OCI-M2 (cell line): ENCODE measurements around the gene L3MBTL4.

Experiments used
- DNase-seq: peaks from one replicate; lab custom pipeline; 2025; ENCODE audit not compliant: unreplicated experiment; lab: John Stamatoyannopoulos, UW

Gene L3MBTL4

DNA sequence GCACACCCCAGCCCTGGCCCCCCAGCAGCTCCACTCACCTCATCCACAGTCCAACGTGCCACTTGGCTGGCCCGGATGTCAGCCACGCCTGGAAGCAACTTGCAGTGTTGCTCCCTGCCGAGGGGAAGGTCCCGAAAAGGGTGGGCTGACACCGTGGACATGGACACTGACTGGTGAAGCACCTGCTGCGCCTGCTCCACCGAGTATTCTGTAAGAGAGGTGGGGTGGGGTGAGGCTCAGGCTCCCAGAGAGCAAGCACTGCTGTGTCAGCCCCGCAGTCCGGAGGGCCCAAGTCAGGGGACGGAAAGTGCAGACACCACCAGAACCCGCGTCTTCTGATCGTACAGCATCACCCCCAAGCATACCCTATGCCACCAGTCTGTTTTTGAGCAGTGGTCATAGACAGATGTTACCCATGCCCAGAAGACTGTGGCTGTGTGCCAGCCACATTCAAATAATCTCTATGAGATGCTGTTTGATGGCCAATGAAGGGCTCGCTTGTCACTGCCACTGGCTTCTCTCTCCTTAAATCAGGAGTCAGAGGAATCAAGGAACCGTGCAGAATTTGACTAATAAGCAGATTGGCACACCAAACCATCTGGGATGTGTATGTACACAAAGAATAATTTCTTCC, 445.2 kb downstream of the L3MBTL4 start:
- no peak for DNase-seq

DNA sequence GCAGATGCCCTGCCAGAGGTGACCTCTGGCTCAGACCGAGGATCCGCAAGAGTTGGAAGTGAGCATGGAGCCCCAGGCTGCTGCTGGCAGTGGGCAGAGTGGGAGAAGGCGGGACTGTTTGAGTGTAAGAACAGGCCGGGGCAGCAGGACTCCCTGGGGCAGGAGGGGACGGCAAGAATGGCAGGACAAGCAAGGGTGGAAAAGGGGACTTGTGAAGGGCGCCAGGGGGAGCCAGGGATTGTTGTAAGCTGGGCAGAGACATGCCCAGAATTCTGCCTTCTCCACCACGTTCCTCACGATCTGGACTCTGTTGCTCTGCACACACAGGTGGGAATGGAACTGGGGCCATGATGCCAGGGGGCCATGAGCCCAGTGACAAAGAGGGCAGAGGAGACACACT, 447.0 kb downstream of the L3MBTL4 start:
- no peak for DNase-seq

DNA sequence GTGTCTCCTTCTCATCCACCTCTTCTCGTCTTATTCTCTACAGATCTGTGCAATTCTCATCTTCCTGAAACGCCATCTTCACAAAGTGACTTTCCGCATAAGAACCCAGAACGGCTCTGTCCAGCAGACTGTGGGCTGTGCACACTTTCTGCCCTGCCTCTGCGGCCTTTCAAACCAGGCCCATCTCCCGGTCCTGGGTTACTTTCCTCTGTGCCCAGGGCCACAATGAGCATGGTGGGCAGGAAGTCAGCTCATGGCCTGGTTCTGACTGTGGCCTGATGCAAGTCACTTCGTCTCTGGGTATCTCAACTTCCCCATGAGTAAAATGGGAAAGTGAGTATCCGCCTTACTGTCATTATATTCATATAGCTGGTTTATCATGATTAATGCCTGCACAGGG, 447.7 kb downstream of the L3MBTL4 start:
- no peak for DNase-seq

DNA sequence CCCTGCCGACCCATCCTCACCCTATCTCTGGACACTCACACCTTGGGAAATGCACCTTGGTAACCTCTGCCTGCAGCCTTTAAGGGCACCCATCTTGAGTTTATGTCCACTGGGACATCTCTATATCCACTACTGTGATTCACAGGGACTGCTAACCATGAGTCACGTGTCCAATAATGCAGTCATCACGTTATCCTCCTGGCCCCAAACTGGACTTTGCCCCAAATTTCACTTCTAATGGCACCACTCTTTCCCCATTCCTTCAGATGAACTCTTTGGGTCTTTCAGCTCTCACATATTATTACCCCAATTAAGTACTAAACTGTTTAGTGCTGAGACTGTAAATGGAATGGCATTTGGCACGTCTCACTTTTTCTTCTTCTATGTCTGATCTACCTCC, 448.2 kb downstream of the L3MBTL4 start:
- no peak for DNase-seq

DNA sequence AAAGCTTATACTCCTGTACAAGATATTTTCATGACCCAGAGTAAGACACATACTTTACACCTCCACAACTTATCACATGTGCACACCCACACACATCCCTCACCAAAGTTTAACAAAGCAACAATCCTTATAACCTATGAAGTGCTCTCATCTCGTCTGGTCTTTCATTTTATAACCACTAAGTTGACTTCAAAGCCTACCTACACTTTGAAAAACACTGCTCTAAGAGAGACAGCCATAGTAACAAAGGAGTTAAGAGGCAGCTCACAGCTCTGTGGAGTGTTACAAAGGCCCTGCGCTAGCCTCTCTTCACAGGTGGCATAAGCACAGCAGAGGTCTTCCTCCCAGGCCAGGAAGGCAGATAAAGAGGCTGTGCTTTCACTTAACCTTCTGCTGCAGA, 449.7 kb downstream of the L3MBTL4 start:
- no peak for DNase-seq

DNA sequence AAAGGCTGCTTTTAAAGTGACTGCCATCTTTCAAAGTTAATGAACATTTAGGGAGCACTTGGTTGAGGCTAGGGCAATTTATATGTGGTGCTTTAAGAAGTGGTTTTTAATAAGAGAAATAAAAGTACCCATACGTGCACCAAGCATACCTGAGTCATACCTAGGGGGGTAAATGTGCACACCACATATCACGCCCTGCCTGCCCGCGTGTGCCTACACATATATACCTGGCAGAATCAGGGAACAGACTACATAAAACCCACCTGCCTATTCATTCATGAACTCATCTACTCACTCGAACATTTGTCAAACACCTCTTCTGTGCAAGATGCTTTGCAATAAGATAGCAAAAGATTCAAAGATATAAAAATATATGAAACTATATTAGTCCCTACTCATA, 450.1 kb downstream of the L3MBTL4 start:
- DNase-seq, result no peak

DNA sequence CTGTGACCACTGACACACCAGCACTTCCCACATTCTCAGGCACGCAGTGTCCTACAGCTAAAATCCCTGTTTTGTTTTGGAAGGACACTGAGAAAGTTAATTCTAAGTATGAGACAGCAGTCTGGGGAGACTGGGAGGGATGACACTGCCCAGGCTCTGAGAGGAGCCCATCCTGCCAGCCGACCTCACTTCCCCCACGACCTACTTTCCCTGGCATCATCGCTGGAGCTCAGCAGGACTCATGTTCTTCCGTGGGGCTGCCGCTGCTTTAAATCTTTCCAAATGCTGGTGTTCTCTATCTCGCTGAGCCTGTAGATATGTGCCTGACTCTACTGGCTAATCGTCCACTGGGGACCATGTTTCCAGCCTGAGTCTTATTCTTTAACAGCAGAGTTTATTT, 450.6 kb downstream of the L3MBTL4 start:
- no peak for DNase-seq

DNA sequence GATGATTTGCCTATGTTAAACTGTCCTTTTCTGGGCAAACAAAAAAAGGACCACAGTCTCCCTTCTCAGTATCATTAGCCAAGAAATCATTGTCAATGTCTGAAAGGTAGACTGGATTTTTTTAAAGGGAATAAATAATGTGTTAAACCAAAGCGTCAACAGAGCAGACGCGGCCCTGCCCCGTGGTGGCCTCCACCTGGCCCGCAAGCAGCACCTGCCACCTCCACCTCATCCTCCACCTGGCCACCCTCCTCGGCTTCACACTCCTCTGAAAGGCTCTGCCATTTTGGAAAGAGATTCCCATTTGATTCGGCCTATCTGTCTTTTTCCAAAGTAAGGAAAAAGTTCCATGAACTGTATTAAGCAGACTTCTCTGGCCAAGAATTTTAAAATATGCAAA, 451.4 kb downstream of the L3MBTL4 start:
- no peak for DNase-seq

DNA sequence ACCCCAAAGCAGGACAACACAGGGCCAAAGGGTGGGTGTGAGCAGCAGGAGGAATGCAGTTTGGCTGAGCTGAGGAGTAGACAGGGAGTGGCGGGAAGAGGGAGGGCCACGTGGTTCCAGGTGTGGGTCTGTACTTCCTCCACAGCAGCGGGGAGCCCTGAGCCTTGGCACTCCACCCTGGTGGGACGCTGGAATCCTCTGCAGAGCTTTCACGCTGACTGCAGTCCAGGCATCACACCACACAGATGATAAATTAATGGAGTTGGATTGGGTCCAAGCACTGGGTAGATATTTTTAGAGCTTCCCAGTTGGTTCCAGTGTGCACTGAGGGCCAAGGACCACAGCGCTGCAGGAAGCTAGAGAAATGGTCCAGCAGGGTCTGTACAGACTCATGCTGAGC, 452.3 kb downstream of the L3MBTL4 start:
- no peak for DNase-seq

DNA sequence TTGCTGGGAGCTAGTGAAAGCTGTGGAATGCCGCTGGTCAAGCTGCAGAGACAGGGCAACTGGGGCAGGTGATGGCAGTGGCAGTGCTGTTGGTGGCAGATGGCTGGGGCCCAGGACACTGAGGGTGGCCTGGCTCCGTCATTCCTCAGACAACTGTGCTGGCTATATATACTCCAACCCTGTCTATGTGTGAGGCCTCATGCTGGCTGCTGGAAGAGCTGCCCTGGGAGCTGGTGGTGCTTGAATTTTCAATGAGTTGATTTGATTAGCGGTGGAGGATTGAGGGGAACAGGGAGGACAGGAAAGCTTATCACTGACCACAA, 452.9 kb downstream of the L3MBTL4 start:
- no peak for DNase-seq

DNA sequence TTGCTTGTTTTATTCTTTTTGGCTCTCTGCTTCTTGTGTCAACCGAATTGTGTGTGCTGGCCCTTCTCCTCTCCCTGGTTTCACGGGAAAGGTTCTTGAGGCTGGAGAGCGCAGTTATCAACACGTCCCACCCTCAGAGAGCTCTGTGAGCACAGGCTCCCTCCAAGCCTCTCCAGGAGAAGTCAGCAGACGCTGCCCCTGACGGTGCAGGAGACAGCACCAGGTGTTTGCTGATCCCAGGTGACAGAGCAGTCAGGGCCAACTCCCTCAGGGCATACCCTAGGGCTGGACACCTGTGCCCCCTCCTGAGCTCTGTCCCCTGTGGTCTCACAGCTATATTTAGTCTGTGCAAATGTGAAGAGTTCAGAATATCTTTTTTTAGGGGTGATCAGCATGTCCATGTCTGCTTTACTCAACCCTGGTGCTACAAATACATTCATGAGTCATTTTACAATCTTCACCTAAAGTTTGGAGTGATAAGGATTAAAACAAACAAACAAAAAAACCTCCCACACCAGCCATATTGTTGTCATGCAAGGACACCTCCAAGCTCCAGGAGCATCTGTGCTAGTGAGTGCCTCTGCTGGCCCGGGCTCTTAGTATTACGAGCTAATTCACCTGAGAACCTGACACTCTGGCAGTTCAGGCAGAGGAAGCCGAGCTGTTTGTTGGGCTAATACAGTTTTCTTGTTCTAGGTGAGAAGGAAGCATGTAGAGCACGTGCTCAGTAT, 453.4 kb downstream of the L3MBTL4 start:
- no peak for DNase-seq

DNA sequence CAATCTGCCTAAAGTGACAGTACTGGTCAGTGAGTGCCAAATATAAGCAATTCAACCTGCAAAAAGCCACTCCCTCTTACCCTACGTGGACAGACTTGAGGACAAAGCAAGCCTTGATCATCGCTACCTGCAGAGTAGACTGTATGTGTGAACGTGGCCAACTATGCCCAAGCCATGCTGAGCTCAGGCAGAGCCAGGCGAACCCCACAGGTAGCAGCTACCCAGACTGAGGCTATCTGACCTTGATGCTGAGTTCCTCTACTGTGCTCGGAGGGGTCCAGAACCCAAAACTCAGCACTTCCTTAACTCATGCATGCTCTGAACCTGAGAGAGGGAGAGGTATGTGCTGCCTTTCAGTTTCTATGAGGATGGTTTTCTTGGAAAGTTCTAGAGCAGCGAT, 455.9 kb downstream of the L3MBTL4 start:
- no peak for DNase-seq

DNA sequence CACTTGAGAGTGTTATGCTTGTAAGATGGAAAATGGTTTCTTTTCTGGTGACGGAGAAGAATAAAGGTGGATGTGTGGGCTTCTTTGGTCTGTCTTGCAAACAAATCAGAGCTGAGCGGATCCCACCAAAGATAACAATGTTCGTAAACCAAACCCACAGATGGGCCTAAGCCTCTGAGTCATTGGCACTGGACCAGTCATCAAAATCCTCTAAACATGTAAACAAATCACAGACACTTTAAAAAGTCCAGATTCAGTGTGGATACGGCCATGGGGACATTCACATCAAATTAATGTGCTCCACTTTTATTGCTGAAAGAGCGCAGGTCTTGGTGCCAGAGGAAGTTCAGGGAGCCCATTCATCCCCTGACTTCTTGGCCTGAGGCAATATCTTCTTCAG, 458.9 kb downstream of the L3MBTL4 start:
- DNase-seq, result no peak

DNA sequence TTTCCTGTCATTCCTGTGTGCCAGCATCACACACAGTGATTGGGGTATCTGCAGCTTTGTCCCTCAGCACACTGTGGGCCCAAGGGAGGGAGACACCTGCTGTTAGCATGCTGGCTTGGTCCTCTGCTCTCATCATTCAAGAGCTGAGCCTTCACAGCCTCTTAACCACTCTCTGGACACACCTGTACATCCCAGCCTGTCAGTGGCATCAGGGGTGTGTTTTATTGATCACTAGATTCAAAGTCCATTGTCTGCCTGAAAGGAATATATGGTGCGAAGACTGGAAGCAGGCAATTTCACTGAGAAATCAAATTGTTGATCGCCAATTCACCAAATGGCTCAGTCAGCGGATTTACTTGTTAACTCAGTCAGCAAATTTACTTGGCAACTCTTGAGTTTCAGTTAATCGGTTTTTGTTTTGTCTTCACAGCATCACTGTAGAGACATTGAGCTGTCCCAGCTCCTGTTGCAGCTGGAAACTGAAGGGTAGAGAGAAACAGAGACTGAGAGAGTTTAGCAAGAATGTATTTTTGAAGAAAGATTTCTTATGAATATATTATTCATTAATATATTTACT, 463.1 kb downstream of the L3MBTL4 start:
- no peak for DNase-seq

DNA sequence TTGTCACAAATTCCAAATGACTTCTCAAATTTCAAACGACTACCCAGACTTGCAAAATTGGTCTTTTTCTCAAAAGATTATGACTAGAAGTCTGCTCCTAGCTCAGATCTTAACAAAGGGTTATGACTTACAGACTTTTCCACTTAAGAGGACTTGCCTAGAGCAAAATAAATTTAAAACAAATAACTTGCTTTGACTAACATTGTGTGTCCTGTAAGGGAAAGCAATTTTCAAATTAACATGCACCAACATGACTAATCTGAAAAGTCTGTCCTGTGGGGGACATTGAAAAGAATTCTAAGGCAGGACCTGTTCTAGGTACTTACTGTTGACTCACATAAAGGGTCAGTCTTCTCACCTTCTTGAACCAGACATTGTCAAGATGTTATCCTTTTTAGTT, 465.9 kb downstream of the L3MBTL4 start:
- DNase-seq, result no peak

DNA sequence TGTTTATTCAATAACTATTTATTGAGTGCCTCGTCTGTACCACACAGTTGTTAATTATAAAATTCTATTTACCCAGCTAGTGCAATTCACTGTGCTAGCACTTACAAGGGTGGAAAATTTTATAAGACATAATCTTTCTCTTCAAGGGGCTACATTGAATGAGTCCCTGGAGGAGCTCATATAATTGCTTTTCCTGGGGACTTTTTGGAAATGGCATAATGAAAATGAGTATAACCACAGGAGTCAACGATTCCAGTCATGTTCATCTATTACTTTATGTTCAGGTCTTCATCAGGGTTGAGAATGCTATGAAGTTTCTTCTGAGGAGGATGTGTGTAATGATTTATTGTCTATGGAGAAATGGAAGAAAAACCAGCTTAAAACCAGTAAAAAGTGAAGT, 466.5 kb downstream of the L3MBTL4 start:
- DNase-seq, result no peak

DNA sequence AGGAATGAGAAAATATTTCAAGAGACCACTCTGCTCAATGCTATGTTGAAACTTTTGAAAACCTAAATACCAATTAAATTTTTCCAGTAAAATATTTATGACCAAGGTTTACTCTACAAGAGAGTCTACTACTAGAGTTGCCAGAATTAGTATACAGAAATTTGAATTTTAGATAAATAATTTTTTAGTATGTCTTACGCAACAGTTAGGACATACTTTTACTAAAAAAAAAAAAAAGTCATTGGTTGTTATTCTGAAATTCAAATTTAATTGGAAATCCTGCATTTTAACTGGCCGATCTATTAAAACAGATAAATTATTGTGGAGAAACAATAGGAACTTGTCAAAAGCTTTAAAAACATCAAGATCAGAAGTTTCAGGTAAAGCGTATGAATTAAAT, 470.3 kb downstream of the L3MBTL4 start:
- DNase-seq, result no peak

DNA sequence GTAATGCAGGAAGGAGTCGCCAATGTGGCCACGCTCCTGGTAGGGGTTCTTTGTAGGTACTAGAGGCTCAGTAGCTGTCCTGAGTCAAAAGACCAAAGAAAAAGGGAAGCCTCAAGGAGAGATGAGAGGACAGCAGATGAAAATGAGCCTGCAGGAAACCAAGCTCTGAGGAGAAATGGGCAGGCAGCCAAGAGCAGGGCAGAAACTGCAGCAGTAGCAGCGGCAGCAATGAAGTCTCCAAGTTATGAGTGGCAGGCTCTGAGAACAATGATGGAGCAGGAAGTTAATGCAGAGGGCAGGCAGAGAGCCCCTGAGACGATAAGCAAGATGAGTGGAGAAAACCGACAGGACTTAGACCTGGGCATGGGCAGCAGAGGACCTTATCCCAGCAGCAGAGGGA, 471.2 kb downstream of the L3MBTL4 start:
- DNase-seq, result no peak

DNA sequence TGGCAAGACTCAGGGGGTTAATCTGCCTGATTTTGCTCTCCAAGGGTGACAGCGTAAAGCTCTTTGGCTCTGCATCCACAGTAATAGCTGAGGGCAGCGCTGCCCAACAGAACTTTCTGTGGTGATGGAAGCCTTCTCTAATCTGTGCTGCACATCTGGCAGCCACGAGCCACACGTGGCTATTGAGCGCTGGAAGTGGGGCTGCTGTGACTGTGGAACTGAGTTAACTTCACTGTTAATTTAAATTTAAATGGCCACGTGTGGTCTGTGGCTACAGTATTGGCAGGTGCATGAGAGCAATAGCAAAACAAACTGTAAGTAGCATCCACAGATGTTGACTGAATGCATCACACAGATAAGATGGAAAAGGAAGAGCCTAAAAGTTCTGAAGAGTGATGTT, 472.1 kb downstream of the L3MBTL4 start:
- no peak for DNase-seq

DNA sequence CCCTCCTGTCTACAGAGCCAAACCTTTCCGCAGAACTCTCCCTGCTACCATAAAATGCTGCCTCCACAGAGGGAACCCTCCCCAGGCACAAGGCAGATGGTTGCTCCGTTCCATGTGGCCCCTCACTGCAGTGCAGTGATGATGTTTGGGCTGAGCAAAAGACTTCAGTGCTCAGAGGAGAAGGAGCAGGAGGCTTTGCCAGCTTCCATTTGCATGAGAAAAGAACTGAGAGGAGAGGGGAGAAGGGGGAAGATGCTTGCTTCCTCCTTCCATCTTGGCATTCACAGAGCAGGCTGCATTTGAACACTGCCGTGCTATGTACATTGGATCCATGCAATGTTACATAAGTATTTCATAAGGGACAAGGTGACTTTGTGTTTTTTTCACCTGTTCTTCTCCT, 472.8 kb downstream of the L3MBTL4 start:
- DNase-seq, result no peak

DNA sequence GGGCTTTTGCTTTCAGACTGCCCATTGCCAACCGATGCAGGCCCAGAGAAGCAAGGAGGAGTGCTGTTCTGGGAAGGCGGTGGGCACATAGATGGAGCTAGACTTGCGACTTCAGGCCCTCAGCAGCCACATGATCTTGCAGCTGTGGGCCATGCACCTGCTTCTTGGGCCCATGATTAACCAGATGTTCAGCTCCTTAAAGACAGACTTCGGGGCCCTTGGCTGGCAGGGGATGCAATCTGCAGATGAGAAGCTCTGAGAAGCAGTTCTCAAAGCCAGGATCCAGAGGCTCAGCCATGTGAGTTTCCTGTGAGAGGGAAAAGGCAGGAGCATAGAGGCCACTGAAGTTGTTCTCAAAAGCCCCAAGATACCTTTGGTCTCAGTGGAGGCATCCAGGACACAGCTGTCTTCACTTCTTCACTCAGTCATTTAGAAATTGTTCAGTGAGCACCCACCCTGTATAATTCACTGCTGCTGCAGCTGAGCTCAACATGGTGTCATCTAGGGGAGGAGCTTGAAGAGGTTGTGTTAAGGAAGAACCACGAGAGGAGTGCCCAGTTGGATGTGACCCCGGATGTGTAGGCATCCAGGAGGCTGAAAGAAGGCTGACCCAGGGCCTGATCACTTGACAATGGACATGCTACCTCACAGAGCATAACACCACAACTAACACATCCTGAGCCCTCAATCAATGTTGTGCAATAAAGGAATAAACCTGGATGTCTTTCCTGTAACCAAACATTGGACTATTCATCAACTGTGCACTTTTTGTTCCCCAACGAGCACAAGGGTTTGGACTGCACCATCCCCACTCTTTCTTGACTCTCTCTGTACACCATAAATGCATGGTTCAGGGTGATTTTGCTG, 474.7 kb downstream of the L3MBTL4 start:
- DNase-seq, result no peak

DNA sequence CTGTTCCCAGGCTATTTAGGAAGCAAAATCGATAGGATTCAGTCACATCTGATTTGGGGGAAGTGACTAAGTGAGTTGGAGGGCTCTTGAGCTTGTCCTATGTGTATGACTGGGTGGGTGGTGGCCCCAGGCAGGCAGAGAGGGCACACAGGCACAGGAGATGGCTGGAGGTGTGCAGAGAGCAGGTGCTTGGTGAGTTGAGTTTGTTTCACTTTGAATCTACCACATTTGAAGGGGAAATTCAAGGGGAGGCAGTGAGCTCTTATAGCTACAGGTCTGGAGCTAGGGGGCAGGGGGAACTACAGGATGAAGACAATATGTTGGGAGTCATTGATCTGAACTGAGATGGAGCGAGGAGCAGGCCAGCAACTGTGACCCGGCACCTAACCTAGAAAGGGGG, 476.9 kb downstream of the L3MBTL4 start:
- no peak for DNase-seq
